HepG2 (cell line): Measurements from ENCODE around the gene FXYD1. TPM values are rescaled to one million over a fixed set of nuclear protein-coding genes. Genes with fewer than 3 reads are reported as not detected.

Experiments used
- AGO1 ChIP-seq: fragments of 200-400 bp; formaldehyde crosslinking; IDR thresholded peaks from 2 replicates; pipeline ENCODE4 v1.6.1; 2017; ENCODE audit warnings: mild to moderate bottlenecking, low read depth, low read length, moderate library complexity; ENCODE audit not compliant: poor library complexity, severe bottlenecking
- ARNTL ChIP-seq: sonication (generic); formaldehyde crosslinking; IDR thresholded peaks from 2 replicates; pipeline ENCODE4 v1.4.0; 2020; ENCODE audit warnings: mild to moderate bottlenecking, missing genetic modification reagents
- BRD4 ChIP-seq: sonication (generic); formaldehyde crosslinking; IDR thresholded peaks from 2 replicates; pipeline ENCODE4 v1.4.0; 2020; ENCODE audit warnings: missing genetic modification reagents
- EP300 ChIP-seq, 3 experiments: sonication (generic) in 1 of 3; formaldehyde crosslinking in 1 of 3; IDR thresholded peaks; 2 replicates each; pipeline versions ENCODE4 v1.5.1 to v1.6.1; 2011 to 2020; ENCODE audit warnings: low read depth in 2 of 3, low read length in 2 of 3, borderline replicate concordance in 1 of 3, improper control_type of control experiment in 1 of 3, mild to moderate bottlenecking in 1 of 3, missing genetic modification reagents in 1 of 3, moderate library complexity in 1 of 3
- GABPA ChIP-seq, 2 experiments: IDR thresholded peaks; 2 replicates each; pipeline ENCODE4 v1.6.1; 2011 to 2016; ENCODE audit warnings: low read depth in 2 of 2, low read length in 1 of 2, missing biosample characterization in 1 of 2, missing genetic modification characterization in 1 of 2
- HOXD1 ChIP-seq: sonication (generic); formaldehyde crosslinking; IDR thresholded peaks from 2 replicates; pipeline ENCODE4 v1.5.0; 2020; ENCODE audit warnings: missing genetic modification reagents
- KLF11 ChIP-seq: IDR thresholded peaks from 2 replicates; pipeline ENCODE4 v1.6.1; 2016; ENCODE audit warnings: missing compliant biosample characterization
- MIXL1 ChIP-seq: IDR thresholded peaks from 2 replicates; pipeline ENCODE4 v1.6.1; 2016
- RFX3 ChIP-seq: IDR thresholded peaks from 2 replicates; pipeline ENCODE4 v1.6.1; 2016; ENCODE audit warnings: missing biosample characterization, missing genetic modification reagents
- RNF2 ChIP-seq: fragments of 450-650 bp; conservative IDR thresholded peaks from 2 replicates; pipeline ENCODE4 v1.6.1; 2016; ENCODE audit warnings: low read depth
- SOX13 ChIP-seq, 3 experiments: fragments of 450-650 bp in 1 of 3; sonication (generic) in 1 of 3; formaldehyde crosslinking in 1 of 3; IDR thresholded peaks in 2 of 3; conservative IDR thresholded peaks in 1 of 3; 2 replicates each; pipeline versions ENCODE4 v1.5.0 to v1.6.1; 2016 to 2020; ENCODE audit warnings: antibody characterized with exemption in 1 of 3, mild to moderate bottlenecking in 1 of 3, missing compliant biosample characterization in 1 of 3, missing genetic modification reagents in 1 of 3, moderate library complexity in 1 of 3
- TCF7 ChIP-seq: sonication (generic); IDR thresholded peaks from 2 replicates; pipeline ENCODE4 v1.6.1; 2016; ENCODE audit warnings: antibody characterized with exemption, low read depth
- ZBTB1 ChIP-seq: sonication (generic); formaldehyde crosslinking; IDR thresholded peaks from 2 replicates; pipeline ENCODE4 v1.4.0; 2020; ENCODE audit warnings: missing genetic modification reagents, borderline replicate concordance
- ZNF260 ChIP-seq: sonication (generic); formaldehyde crosslinking; IDR thresholded peaks from 2 replicates; pipeline ENCODE4 v1.4.0; 2020; ENCODE audit warnings: missing genetic modification reagents, low read depth, mild to moderate bottlenecking, borderline replicate concordance
- ZNF468 ChIP-seq: sonication (generic); formaldehyde crosslinking; IDR thresholded peaks from 2 replicates; pipeline ENCODE4 v1.8.0; 2022; ENCODE audit warnings: mild to moderate bottlenecking, moderate library complexity, missing genetic modification reagents
- ZNF530 ChIP-seq: sonication (generic); formaldehyde crosslinking; IDR thresholded peaks from 2 replicates; pipeline ENCODE4 v1.5.0; 2020; ENCODE audit warnings: low read depth, mild to moderate bottlenecking, missing genetic modification reagents
- ZNF556 ChIP-seq: sonication (generic); formaldehyde crosslinking; IDR thresholded peaks from 2 replicates; pipeline ENCODE4 v1.4.0; 2020; ENCODE audit warnings: mild to moderate bottlenecking, missing genetic modification reagents, borderline replicate concordance
- ZNF572 ChIP-seq: sonication (generic); formaldehyde crosslinking; IDR thresholded peaks from 2 replicates; pipeline ENCODE4 v1.5.1; 2020; ENCODE audit warnings: mild to moderate bottlenecking, missing genetic modification reagents
- ZSCAN22 ChIP-seq: sonication (generic); formaldehyde crosslinking; IDR thresholded peaks from 2 replicates; pipeline ENCODE4 v1.4.0; 2020; ENCODE audit warnings: mild to moderate bottlenecking, missing genetic modification reagents
- ZSCAN30 ChIP-seq: sonication (generic); formaldehyde crosslinking; IDR thresholded peaks from 2 replicates; pipeline ENCODE4 v1.5.0; 2020; ENCODE audit warnings: mild to moderate bottlenecking, missing genetic modification reagents
- ZSCAN31 ChIP-seq: sonication (generic); formaldehyde crosslinking; IDR thresholded peaks from 2 replicates; pipeline ENCODE4 v1.5.0; 2020; ENCODE audit warnings: low read depth, mild to moderate bottlenecking, missing genetic modification reagents
- polyA plus RNA-seq, 8 experiments: library from polyadenylated mRNA; depleted of rRNA in 3 of 8; stranded (reverse) in 7 of 8; unstranded in 1 of 8; fragments of >200 nt; fragmentation: Illumina TruSeq in 4 of 8; extraction: Trizol in 4 of 8; gene quantifications; 2 replicates each; pipeline versions ENCODE4 v1.2.1 to v1.2.3, GENCODE V29; 2011 to 2016; ENCODE audit warnings: low read depth in 4 of 8, missing spikeins in 1 of 8, mixed read lengths in 1 of 8; ENCODE audit not compliant: insufficient read depth in 1 of 8
- total RNA-seq, 5 experiments: library from RNA; depleted of rRNA; stranded (reverse); fragments of >200 nt; fragmentation: Illumina TruSeq; extraction: Trizol; gene quantifications; 2 replicates each; pipeline ENCODE4 v1.2.3, GENCODE V29; 2016; ENCODE audit warnings: low read depth in 1 of 5
- TF ChIP-seq, protein P1 (sequence below): sonication (generic); formaldehyde crosslinking; IDR thresholded peaks from 2 replicates; pipeline ENCODE4 v1.4.0; 2020; ENCODE audit warnings: missing genetic modification reagents
- TF ChIP-seq, protein P2 (sequence below): sonication (generic); formaldehyde crosslinking; IDR thresholded peaks from 2 replicates; pipeline ENCODE4 v1.4.0; 2020; ENCODE audit warnings: missing genetic modification reagents
- TF ChIP-seq, protein P3 (sequence below): IDR thresholded peaks from 2 replicates; pipeline ENCODE4 v1.6.1; 2016; ENCODE audit warnings: mild to moderate bottlenecking, missing biosample characterization, missing genetic modification reagents

FXYD1 gene
- total and polyA plus RNA-seq, 2 of the 13 experiments (the other 11 are each of a cell fraction or from before 2014, with no cell fraction given) = 31.2 TPM; not detected in 1

DNA sequence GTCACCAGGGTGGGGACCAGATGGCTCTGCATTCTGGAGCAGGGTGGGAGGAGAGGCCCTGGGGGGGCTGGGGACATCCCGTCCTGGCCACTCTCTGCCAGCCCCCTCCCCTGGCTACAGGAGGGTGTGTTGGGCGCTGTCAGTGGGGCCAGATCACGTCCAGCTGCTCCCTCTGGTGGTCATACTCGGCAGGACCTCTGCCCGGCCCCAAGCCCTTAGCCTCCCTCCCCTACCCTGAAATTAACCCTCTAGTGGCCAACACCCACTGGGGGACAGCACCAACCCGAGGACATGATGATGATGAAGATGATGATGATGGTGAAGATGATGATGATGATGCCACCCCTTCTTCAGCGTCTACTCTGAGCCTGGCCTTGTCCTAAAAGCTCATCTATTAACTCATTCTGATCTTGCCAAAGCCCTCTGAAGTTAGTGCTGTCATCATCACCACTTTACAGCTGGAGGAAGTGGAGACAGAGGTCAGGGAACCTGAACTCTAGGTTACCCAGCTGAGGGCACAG lies 3.2 kb upstream of the FXYD1 start (continued):
- TF ChIP-seq TCF7 (no peak), ZNF572 (CRISPR knock-in tag) (no peak), RFX3 (CRISPR knock-in tag) (no peak), ZNF260 (CRISPR knock-in tag) (no peak), MIXL1 (CRISPR knock-in tag) (peak; percentile 60; the same call in 1 of the 2 replicates), ZNF468 (CRISPR knock-in tag) (no peak), AGO1 (no peak), ZNF556 (CRISPR knock-in tag) (no peak), RNF2 (no peak), ZSCAN31 (CRISPR knock-in tag) (no peak), EP300 (IDR thresholded peaks at IDR 0.05; ENCODE audit: low read depth in 2 of 2, low read length in 2 of 2) (no peak), EP300 (CRISPR knock-in tag; IDR thresholded peaks at IDR 0.05; ENCODE audit: borderline replicate concordance) (0 out of 2 replicates have a peak, but pooled peaks have one; percentile 26), ARNTL (CRISPR knock-in tag) (0 out of 2 replicates have a peak, but pooled peaks have one; percentile 43), BRD4 (0 out of 2 replicates have a peak, but pooled peaks have one; percentile 21), KLF11 (CRISPR knock-in tag) (no peak), HOXD1 (CRISPR knock-in tag) (no peak), ZNF530 (CRISPR knock-in tag) (no peak), ZSCAN22 (CRISPR knock-in tag) (no peak), GABPA (IDR thresholded peaks at IDR 0.05; ENCODE audit: low read depth, low read length) (no peak), GABPA (CRISPR knock-in tag; IDR thresholded peaks at IDR 0.05; ENCODE audit: low read depth) (peak; percentile 64; the same call in 1 of the 2 replicates), ZBTB1 (CRISPR knock-in tag) (no peak), ZSCAN30 (CRISPR knock-in tag) (no peak), SOX13 (IDR thresholded peaks at IDR 0.05) (no peak), SOX13 (CRISPR knock-in tag; conservative IDR thresholded peaks at IDR 0.05 in 1 of 2, IDR thresholded peaks at IDR 0.05 in 1 of 2) (peak in 1 of 2 experiments; percentile 26; a peak in 1 of 4 replicates)
- TF ChIP-seq, protein P1, sequence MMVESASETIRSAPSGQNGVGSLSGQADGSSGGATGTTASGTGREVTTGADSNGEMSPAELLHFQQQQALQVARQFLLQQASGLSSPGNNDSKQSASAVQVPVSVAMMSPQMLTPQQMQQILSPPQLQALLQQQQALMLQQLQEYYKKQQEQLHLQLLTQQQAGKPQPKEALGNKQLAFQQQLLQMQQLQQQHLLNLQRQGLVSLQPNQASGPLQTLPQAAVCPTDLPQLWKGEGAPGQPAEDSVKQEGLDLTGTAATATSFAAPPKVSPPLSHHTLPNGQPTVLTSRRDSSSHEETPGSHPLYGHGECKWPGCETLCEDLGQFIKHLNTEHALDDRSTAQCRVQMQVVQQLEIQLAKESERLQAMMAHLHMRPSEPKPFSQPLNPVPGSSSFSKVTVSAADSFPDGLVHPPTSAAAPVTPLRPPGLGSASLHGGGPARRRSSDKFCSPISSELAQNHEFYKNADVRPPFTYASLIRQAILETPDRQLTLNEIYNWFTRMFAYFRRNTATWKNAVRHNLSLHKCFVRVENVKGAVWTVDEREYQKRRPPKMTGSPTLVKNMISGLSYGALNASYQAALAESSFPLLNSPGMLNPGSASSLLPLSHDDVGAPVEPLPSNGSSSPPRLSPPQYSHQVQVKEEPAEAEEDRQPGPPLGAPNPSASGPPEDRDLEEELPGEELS (CRISPR knock-in tag) = peak; percentile 60
- TF ChIP-seq, protein P2, sequence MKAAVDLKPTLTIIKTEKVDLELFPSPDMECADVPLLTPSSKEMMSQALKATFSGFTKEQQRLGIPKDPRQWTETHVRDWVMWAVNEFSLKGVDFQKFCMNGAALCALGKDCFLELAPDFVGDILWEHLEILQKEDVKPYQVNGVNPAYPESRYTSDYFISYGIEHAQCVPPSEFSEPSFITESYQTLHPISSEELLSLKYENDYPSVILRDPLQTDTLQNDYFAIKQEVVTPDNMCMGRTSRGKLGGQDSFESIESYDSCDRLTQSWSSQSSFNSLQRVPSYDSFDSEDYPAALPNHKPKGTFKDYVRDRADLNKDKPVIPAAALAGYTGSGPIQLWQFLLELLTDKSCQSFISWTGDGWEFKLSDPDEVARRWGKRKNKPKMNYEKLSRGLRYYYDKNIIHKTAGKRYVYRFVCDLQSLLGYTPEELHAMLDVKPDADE (CRISPR knock-in tag) = no peak
- TF ChIP-seq, protein P3, sequence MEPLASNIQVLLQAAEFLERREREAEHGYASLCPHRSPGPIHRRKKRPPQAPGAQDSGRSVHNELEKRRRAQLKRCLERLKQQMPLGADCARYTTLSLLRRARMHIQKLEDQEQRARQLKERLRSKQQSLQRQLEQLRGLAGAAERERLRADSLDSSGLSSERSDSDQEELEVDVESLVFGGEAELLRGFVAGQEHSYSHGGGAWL (CRISPR knock-in tag) = no peak
